HCT116 (cell line): ENCODE measurements around the gene MRPS5. TPM values are rescaled to one million over a fixed set of nuclear protein-coding genes. Genes with fewer than 3 reads are reported as not detected.

Experiments
- ATAC-seq: fragments of 200-7000 bp; cut with Tn5 transposase; 2 replicates; pipeline ENCODE4 v1.9.1; 2020; ENCODE audit warnings: mild to moderate bottlenecking, moderate library complexity
- BruUV-seq: library from RNA; stranded (reverse); fragments of 400-500 nt; replicated peaks from 2 replicates; lab custom pipeline; 2021; lab: Mats Ljungman, UMichigan
- CTCF ChIA-PET: fragments of 300-600 bp; sonication (Branson Sonifier 250); formaldehyde crosslinking; loops from one replicate; lab custom pipeline; 2021; ENCODE audit warnings: antibody characterized with exemption; lab: Charles Lee
- POLR2A ChIA-PET: fragments of 300-600, 350-600 bp; sonication (Branson Sonifier 250); formaldehyde crosslinking; loops from one replicate; lab custom pipeline; 2021; ENCODE audit warnings: antibody characterized with exemption; lab: Charles Lee
- RAD21 ChIA-PET, 2 experiments: fragments of 300-600 bp; sonication (Branson Sonifier 250); formaldehyde crosslinking; loops; one replicate each; lab custom pipeline; 2023; ENCODE audit warnings: low total read pairs in 2 of 2; ENCODE audit not compliant: uncharacterized antibody in 2 of 2, unreplicated experiment in 2 of 2, low non-redundant PET in 1 of 2; lab: Charles Lee
- DNase-seq: peaks from one replicate; pipeline ENCODE4 v3.0.0-alpha.2; 2010; ENCODE audit warnings: low read depth, low spot score
- H2AFZ ChIP-seq: fragments of 200-600 bp; shearing (Covaris generic), sonication (generic); 2 replicates; pipeline ENCODE4 v1.6.1; 2017; ENCODE audit warnings: low read depth, mixed run types, mixed read lengths, antibody characterized with exemption, low read length; ENCODE audit not compliant: poor library complexity, severe bottlenecking
- H3K27ac ChIP-seq: 2 replicates; pipeline ENCODE4 v1.5.1; 2012; ENCODE audit warnings: low read depth, low read length
- H3K27me3 ChIP-seq: fragments of 200-600 bp; sonication (generic); 2 replicates; pipeline ENCODE4 v1.6.1; 2016; ENCODE audit warnings: mixed run types, low read length, mixed read lengths; ENCODE audit not compliant: insufficient read depth
- H3K36me3 ChIP-seq, 2 experiments: fragments of 200-500 bp in 1 of 2; fragments of 200-600 bp in 1 of 2; sonication (Bioruptor generic) in 1 of 2; sonication (generic) in 1 of 2; 2 replicates each; pipeline versions ENCODE4 v1.5.1 to v1.6.1; 2014 to 2016; ENCODE audit warnings: low read length in 2 of 2, inconsistent platforms in 1 of 2, mixed read lengths in 1 of 2, mixed run types in 1 of 2; ENCODE audit not compliant: insufficient read depth in 2 of 2, control insufficient read depth in 1 of 2
- H3K4me1 ChIP-seq, 2 experiments: fragments of 200-600 bp in 1 of 2; sonication (generic) in 1 of 2; 2 replicates each; pipeline versions ENCODE4 v1.5.1 to v1.6.1; 2012 to 2017; ENCODE audit warnings: low read length in 2 of 2, inconsistent platforms in 1 of 2, mild to moderate bottlenecking in 1 of 2, mixed read lengths in 1 of 2, mixed run types in 1 of 2, moderate library complexity in 1 of 2; ENCODE audit not compliant: insufficient read depth in 2 of 2, control insufficient read depth in 1 of 2
- H3K4me2 ChIP-seq: fragments of 200-600 bp; sonication (generic); 2 replicates; pipeline ENCODE4 v1.6.1; 2017; ENCODE audit warnings: mixed run types, low read length, mixed read lengths
- H3K4me3 ChIP-seq, 2 experiments: fragments of 200-600 bp in 1 of 2; sonication (generic) in 1 of 2; replicated peaks in 1 of 2; 2 replicates each; pipeline ENCODE4 v1.5.1; 2011 to 2016; ENCODE audit warnings: low read length in 2 of 2, control low read depth in 1 of 2, low read depth in 1 of 2, mild to moderate bottlenecking in 1 of 2, mixed read lengths in 1 of 2, mixed run types in 1 of 2
- H3K79me2 ChIP-seq: fragments of 200-600 bp; sonication (generic); 2 replicates; pipeline ENCODE4 v1.6.1; 2017; ENCODE audit warnings: mild to moderate bottlenecking, mixed run types, low read length, moderate library complexity, mixed read lengths; ENCODE audit not compliant: insufficient read depth
- H3K9ac ChIP-seq: fragments of 200-600 bp; sonication (generic); 2 replicates; pipeline ENCODE4 v1.6.1; 2016; ENCODE audit warnings: low read length, mixed read lengths
- H3K9me2 ChIP-seq: fragments of 200-600 bp; sonication (generic), shearing (Covaris generic); 2 replicates; pipeline ENCODE4 v1.6.1; 2017; ENCODE audit warnings: mixed run types, mild to moderate bottlenecking, moderate library complexity; ENCODE audit not compliant: insufficient read depth
- H3K9me3 ChIP-seq, 2 experiments: fragments of 200-500 bp in 1 of 2; fragments of 200-600 bp in 1 of 2; sonication (Bioruptor generic) in 1 of 2; sonication (generic) in 1 of 2; 2 replicates each; pipeline ENCODE4 v1.6.1; 2014 to 2017; ENCODE audit warnings: low read length in 2 of 2, mixed read lengths in 2 of 2, inconsistent platforms in 1 of 2, low read depth in 1 of 2, mild to moderate bottlenecking in 1 of 2, mixed run types in 1 of 2, moderate library complexity in 1 of 2; ENCODE audit not compliant: control insufficient read depth in 1 of 2, insufficient read depth in 1 of 2
- H4K20me1 ChIP-seq: fragments of 200-600 bp; sonication (generic), shearing (Covaris generic); 2 replicates; pipeline ENCODE4 v1.6.1; 2017; ENCODE audit warnings: mixed run types, mild to moderate bottlenecking, moderate library complexity; ENCODE audit not compliant: insufficient read depth
- CBX3 ChIP-seq: IDR thresholded peaks from 2 replicates; pipeline ENCODE4 v1.6.1; 2012; ENCODE audit warnings: low read depth
- EGR1 ChIP-seq: IDR thresholded peaks from 2 replicates; pipeline ENCODE4 v1.6.1; 2012; ENCODE audit warnings: low read depth
- ELF1 ChIP-seq: IDR thresholded peaks from 2 replicates; pipeline ENCODE4 v1.6.1; 2012; ENCODE audit warnings: low read depth, borderline replicate concordance
- EZH2phosphoT487 ChIP-seq: fragments of 200-600 bp; IDR thresholded peaks from 2 replicates; pipeline ENCODE4 v1.6.1; 2018; ENCODE audit warnings: antibody characterized with exemption, borderline replicate concordance
- FOSL1 ChIP-seq: IDR thresholded peaks from 2 replicates; pipeline ENCODE4 v1.6.1; 2012; ENCODE audit warnings: low read depth
- POLR2A ChIP-seq: IDR thresholded peaks from 2 replicates; pipeline ENCODE4 v1.7.0; 2011; ENCODE audit warnings: borderline replicate concordance; ENCODE audit not compliant: insufficient read depth, insufficient read length; ENCODE audit errors: extremely low read depth
- RAD21 ChIP-seq: IDR thresholded peaks from 2 replicates; pipeline ENCODE4 v1.6.1; 2012; ENCODE audit warnings: low read depth, mild to moderate bottlenecking
- REST ChIP-seq: IDR thresholded peaks from 2 replicates; pipeline ENCODE4 v1.6.1; 2012; ENCODE audit warnings: low read depth
- SIN3A ChIP-seq: IDR thresholded peaks from 2 replicates; pipeline ENCODE4 v1.6.1; 2012; ENCODE audit warnings: low read depth
- TCF7L2 ChIP-seq: IDR thresholded peaks from 2 replicates; pipeline ENCODE4 v1.7.0; 2011; ENCODE audit warnings: borderline replicate concordance, inconsistent platforms; ENCODE audit not compliant: insufficient read depth, insufficient read length; ENCODE audit errors: extremely low read depth
- YY1 ChIP-seq: IDR thresholded peaks from 2 replicates; pipeline ENCODE4 v1.6.1; 2011; ENCODE audit warnings: low read length, low read depth, moderate library complexity, mild to moderate bottlenecking; ENCODE audit not compliant: insufficient replicate concordance; ENCODE audit errors: extremely low read depth
- ZBTB33 ChIP-seq: IDR thresholded peaks from 2 replicates; pipeline ENCODE4 v1.6.1; 2011; ENCODE audit warnings: mild to moderate bottlenecking, low read length, moderate library complexity; ENCODE audit not compliant: insufficient replicate concordance; ENCODE audit errors: extremely low read depth
- intact Hi-C: fragments of 100-400 bp; cut with micrococcal nuclease; formaldehyde crosslinking; loops from 2 replicates; pipeline ENCODE4 v1.10.0; 2022
- total RNA-seq: library from RNA; stranded (reverse); gene quantifications from one replicate; pipeline ENCODE4 v1.2.1, GENCODE V29; 2021; ENCODE audit not compliant: unreplicated experiment

Gene MRPS5
- total RNA-seq, 1 experiment from 2014 or later, result 70.6 TPM

DNA sequence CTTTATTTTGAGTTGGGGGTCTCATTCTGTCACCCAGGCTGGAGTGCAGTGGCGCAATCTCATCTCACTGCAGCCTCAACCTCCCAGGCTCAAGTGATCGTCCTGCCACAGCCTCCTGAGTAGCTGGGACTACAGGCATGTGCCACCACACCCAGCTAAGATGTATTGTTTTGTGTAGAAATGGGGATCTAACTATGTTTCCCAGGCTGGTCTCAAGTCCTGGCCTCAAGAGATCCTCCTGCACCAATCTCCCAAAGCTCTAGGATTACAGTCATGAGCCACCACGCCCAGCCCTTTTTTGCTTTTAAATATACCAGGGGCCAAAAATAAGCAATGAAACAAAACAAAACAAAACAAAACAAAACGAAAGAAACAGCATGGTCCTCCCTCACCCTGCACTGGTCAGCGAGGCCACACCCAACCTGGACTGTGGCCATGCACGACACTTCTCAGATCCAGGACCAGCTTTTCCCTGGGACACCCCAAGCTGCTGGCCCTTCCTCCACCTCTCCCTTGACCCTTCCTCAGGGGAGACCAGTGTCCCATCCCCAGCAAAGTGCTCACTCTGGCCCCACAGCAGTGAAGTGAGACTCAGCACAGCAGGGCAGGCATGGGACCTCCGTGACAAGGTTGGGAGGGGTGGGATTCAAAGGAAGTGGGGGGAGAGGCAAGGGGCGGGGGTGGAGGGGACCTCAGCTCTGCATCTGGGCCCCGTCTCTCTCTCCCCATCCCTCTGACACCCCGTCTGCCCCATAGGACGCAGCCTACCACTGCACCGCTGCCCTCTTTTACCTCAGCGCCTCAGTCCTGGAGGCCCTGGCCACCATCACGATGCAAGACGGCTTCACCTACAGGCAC is 72.6 kb downstream of the MRPS5 start:
- TF ChIP-seq EZH2phosphoT487 (no peak), YY1 (no peak), POLR2A (no peak), REST (no peak), TCF7L2 (no peak), EGR1 (no peak), ZBTB33 (no peak), ELF1 (no peak), RAD21 (no peak), CBX3 (no peak), SIN3A (no peak), FOSL1 (no peak)
- peaks cover 3% of the 10 kb centered on the region; the same call in 1 of the 2 replicates for H3K27me3 ChIP-seq
- no peak for ATAC-seq

More for the DNA sequence above, 72.6 kb downstream of the MRPS5 start:
- CTCF ChIA-PET, result interaction anchor here (1.0 kb wide), 1 partner anchor 27 kb away, joined by 3 read pairs; no protein-coding TSS in a partner anchor
- RAD21 ChIA-PET, result no interaction called here
- intact Hi-C loops, result no loop called here
- Histone ChIP-seq H3K4me2 (no peak overlapping the region), H3K4me1 (peaks cover 0 to 3% of the 10 kb centered on the region in 2 experiments; a peak in 1 of 4 replicates), H3K4me3 (no peak overlapping the region), H3K9me2 (no peaks in the 10 kb centered on the region), H3K79me2 (no peaks in the 10 kb centered on the region), H3K36me3 (no peaks in the 10 kb centered on the region), H3K9ac (no peak overlapping the region), H4K20me1 (no peaks in the 10 kb centered on the region), H2AFZ (no peak overlapping the region), H3K9me3 (no peaks in the 10 kb centered on the region), H3K27ac (no peak overlapping the region)
- no peak for DNase-seq
- POLR2A ChIA-PET, result no interaction called here
- no TSS peak for BruUV-seq
